ENCODE results near the gene FOXN4.

The FOXN4 gene

GRCh38 chr12:109284392-109284791 lies 24.7 kb downstream of the FOXN4 start:
- no peak for DNase-seq (ENCODE audit: low read depth in 3 of 3)

- DNase-seq (ENCODE audit: low read depth in 3 of 3): no peak
Observed at GRCh38 chr12:109281452-109281851, 27.6 kb downstream of the FOXN4 start.

- DNase-seq (ENCODE audit: low read depth in 3 of 3): no peak
Observed at GRCh38 chr12:109279525-109279924, 29.6 kb downstream of the FOXN4 start.

GRCh38 chr12:109278912-109279311 lies 30.2 kb downstream of the FOXN4 start:
- no peak for DNase-seq (ENCODE audit: low read depth in 3 of 3)

GRCh38 chr12:109277899-109278762 lies 31.0 kb downstream of the FOXN4 start:
- no peak for DNase-seq (ENCODE audit: low read depth in 3 of 3)

- no peak for DNase-seq (ENCODE audit: low read depth in 3 of 3)
Observed at GRCh38 chr12:109277255-109277898, 31.7 kb downstream of the FOXN4 start.

- DNase-seq (ENCODE audit: low read depth in 3 of 3): no peak
Observed at GRCh38 chr12:109276160-109276559, 32.9 kb downstream of the FOXN4 start.

- DNase-seq (ENCODE audit: low read depth in 3 of 3): no peak
Observed at GRCh38 chr12:109275173-109275572, 33.9 kb downstream of the FOXN4 start.

GRCh38 chr12:109274381-109274780 lies 34.7 kb downstream of the FOXN4 start:
- no peak for DNase-seq (ENCODE audit: low read depth in 3 of 3)

GRCh38 chr12:109273354-109273753 lies 35.7 kb downstream of the FOXN4 start:
- DNase-seq (ENCODE audit: low read depth in 3 of 3): no peak

GRCh38 chr12:109271418-109271817 lies 37.7 kb downstream of the FOXN4 start:
- no peak for DNase-seq (ENCODE audit: low read depth in 3 of 3)

- DNase-seq (ENCODE audit: low read depth in 3 of 3): no peak
Observed at GRCh38 chr12:109270494-109270893, 38.6 kb downstream of the FOXN4 start.

GRCh38 chr12:109269428-109269827 lies 39.7 kb downstream of the FOXN4 start:
- no peak for DNase-seq (ENCODE audit: low read depth in 3 of 3)

GRCh38 chr12:109268896-109269295 lies 40.2 kb downstream of the FOXN4 start:
- DNase-seq (ENCODE audit: low read depth in 3 of 3): no peak

- DNase-seq (ENCODE audit: low read depth in 3 of 3): no peak
Observed at GRCh38 chr12:109267361-109267760, 41.7 kb downstream of the FOXN4 start.

GRCh38 chr12:109266106-109266879 lies 42.8 kb downstream of the FOXN4 start:
- no peak for DNase-seq (ENCODE audit: low read depth in 3 of 3)

- DNase-seq (ENCODE audit: low read depth in 3 of 3): no peak
Observed at GRCh38 chr12:109264943-109265650, 44.0 kb downstream of the FOXN4 start.

- peak; percentile 1 to 59 (median 12) for DNase-seq (ENCODE audit: low read depth in 3 of 3)
Observed at GRCh38 chr12:109264095-109264942, 44.8 kb downstream of the FOXN4 start.

- DNase-seq (ENCODE audit: low read depth in 3 of 3): no peak
Observed at GRCh38 chr12:109263439-109263838, 45.6 kb downstream of the FOXN4 start.

- DNase-seq (ENCODE audit: low read depth in 3 of 3): no peak
Observed at GRCh38 chr12:109261939-109262338, 47.1 kb downstream of the FOXN4 start.

- no peak for DNase-seq (ENCODE audit: low read depth in 3 of 3)
Observed at GRCh38 chr12:109261087-109261486, 48.0 kb downstream of the FOXN4 start.
